KMS-11 (cell line): ENCODE results near the gene ATP13A1.

Experiments used
- H2AFZ ChIP-seq: fragments of 200-600 bp; sonication (generic); 2 replicates; pipeline ENCODE4 v1.6.1; 2016; ENCODE audit warnings: antibody characterized with exemption, mixed run types, low read depth
- H3K27ac ChIP-seq: fragments of 200-600 bp; sonication (generic); 2 replicates; pipeline ENCODE4 v1.6.1; 2016; ENCODE audit warnings: mild to moderate bottlenecking, mixed run types
- H3K27me3 ChIP-seq: fragments of 200-600 bp; sonication (generic); 2 replicates; pipeline ENCODE4 v1.6.1; 2017; ENCODE audit warnings: mild to moderate bottlenecking, low read depth, mixed run types, moderate library complexity; ENCODE audit not compliant: insufficient read depth
- H3K36me3 ChIP-seq: fragments of 200-600 bp; sonication (generic); 2 replicates; pipeline ENCODE4 v1.6.1; 2017; ENCODE audit warnings: mild to moderate bottlenecking, mixed run types; ENCODE audit not compliant: insufficient read depth
- H3K4me1 ChIP-seq: fragments of 200-600 bp; sonication (generic); 2 replicates; pipeline ENCODE4 v1.6.1; 2016; ENCODE audit warnings: mild to moderate bottlenecking, low read depth, mixed run types; ENCODE audit not compliant: poor library complexity, severe bottlenecking
- H3K4me2 ChIP-seq: fragments of 200-600 bp; sonication (generic); 2 replicates; pipeline ENCODE4 v1.7.0; 2016; ENCODE audit warnings: mild to moderate bottlenecking, mixed run types
- H3K4me3 ChIP-seq: fragments of 200-600 bp; sonication (generic); IDR thresholded peaks from 2 replicates; pipeline ENCODE4 v1.6.1; 2017; ENCODE audit warnings: low read depth, low read length, mixed read lengths; ENCODE audit not compliant: insufficient read depth
- H3K79me2 ChIP-seq: fragments of 200-600 bp; sonication (generic); 2 replicates; pipeline ENCODE4 v1.6.1; 2016; ENCODE audit warnings: low read depth, mixed run types; ENCODE audit not compliant: insufficient read depth
- H3K9ac ChIP-seq: fragments of 200-600 bp; sonication (generic); 2 replicates; pipeline ENCODE4 v1.6.1; 2016; ENCODE audit warnings: mild to moderate bottlenecking, mixed run types
- H4K20me1 ChIP-seq: fragments of 200-600 bp; sonication (generic); 2 replicates; pipeline ENCODE4 v1.6.1; 2016; ENCODE audit warnings: mild to moderate bottlenecking, mixed run types; ENCODE audit not compliant: insufficient read depth
- CTCF ChIP-seq: fragments of 200-600 bp; sonication (generic); conservative IDR thresholded peaks from 2 replicates; pipeline ENCODE4 v1.6.1; 2017; ENCODE audit warnings: low read depth, mild to moderate bottlenecking, antibody characterized with exemption, low read length, moderate library complexity, mixed read lengths

ATP13A1 gene

GRCh38 chr19:19663256-19664120 lies at the start of gene ATP13A1:
TSS of gene ATP13A1 (minus strand) at chr19:19663676. CDS start at chr19:19663666, 10 bp downstream.
- Histone ChIP-seq H3K36me3 (0 out of 2 replicates have a peak, but pooled peaks cover 3% of the 10 kb centered on the region), H3K4me3 (no peak within 1 kb of the TSS), H4K20me1 (no peaks in the 10 kb centered on the region), H3K4me1 (peaks cover 22% of the 10 kb centered on the region), H3K79me2 (peaks cover 33% of the 10 kb centered on the region), H2AFZ (peak within 1 kb of the TSS; percentile 86), H3K27me3 (no peaks in the 10 kb centered on the region), H3K4me2 (peak within 1 kb of the TSS; percentile 62), H3K27ac (peak within 1 kb of the TSS; percentile 87), H3K9ac (peak within 1 kb of the TSS; percentile 95)
- no peak for TF ChIP-seq CTCF

DNA sequence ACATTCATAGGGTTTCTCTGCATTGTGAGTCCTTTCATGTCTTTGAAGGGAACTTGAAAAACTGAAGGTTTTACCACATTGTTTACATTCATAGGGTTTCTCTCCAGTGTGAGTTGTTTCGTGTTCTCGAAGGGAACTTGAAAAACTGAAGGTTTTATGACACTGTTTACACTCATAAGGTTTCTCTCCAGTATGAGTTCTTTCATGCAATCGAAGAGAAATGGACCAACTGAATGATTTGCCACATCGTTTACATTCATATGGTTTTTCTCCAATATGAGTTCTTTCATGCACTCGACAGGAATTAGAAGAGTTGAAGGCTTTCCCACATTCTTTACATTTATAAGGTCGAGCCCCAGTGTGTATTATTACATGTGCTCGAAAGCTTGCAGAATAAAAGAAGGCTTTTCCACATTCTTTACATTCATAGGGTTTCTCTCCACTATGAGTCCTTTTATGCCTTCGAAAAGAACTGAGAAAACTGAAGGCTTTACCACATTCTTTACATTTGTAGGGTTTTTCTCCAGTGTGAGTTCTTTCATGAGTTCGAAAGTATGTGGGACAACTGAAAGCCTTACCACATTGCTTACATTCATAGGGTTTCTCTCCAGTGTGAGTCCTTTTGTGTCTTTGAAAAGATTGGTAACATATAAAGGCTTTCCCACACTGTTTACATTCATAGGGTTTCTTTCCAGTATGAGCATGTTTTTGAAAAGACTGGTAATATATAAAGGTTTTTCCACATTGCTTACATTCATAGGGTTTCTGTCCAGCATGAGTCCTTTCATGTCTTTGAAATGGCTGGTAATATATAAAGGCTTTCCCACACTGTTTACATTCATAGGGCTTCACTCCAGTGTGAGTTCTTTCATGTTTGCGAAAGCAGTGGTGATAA lies 48.7 kb upstream of the ATP13A1 start:
- H3K4me2 ChIP-seq: no peak overlapping the region
- no peak overlapping the region for H3K27ac ChIP-seq
- no peaks in the 10 kb centered on the region for H3K36me3 ChIP-seq
- H4K20me1 ChIP-seq: no peaks in the 10 kb centered on the region
- TF ChIP-seq CTCF: no peak
- no peaks in the 10 kb centered on the region for H3K27me3 ChIP-seq
- no peaks in the 10 kb centered on the region for H3K79me2 ChIP-seq
- H3K4me1 ChIP-seq: no peaks in the 10 kb centered on the region
- H2AFZ ChIP-seq: no peak overlapping the region
- no peak overlapping the region for H3K9ac ChIP-seq
- H3K4me3 ChIP-seq: no peak overlapping the region

DNA sequence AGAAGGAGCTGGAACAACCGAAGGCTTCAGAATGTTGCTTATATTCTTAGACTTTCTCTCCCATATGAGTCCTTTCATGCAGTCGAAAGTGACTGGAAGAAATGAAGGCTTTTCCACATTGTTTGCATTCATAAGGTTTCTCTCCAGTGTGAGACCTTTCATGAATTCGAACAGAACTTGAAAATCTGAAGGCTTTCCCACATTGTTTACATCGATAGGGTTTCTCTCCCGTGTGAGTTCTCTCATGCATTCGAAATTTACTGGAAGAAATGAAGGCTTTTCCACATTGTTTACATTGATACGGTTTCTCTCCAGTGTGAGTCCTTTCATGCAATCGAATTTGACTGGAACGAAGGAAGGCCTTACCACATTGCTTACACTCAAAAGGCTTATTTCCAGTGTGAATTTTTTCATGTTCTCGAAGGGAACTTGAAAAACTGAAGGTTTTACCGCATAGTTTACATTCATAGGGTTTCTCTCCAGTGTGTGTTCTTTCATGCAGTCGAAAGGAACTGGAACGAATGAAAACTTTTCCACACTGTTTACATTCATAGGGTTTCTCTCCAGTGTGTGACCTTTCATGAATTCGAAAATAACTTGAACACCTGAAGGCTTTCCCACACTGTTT lies 47.9 kb upstream of the ATP13A1 start:
- H4K20me1 ChIP-seq: no peaks in the 10 kb centered on the region
- no peaks in the 10 kb centered on the region for H3K79me2 ChIP-seq
- no peak overlapping the region for H3K4me3 ChIP-seq
- no peaks in the 10 kb centered on the region for H3K4me1 ChIP-seq
- H3K27me3 ChIP-seq: no peaks in the 10 kb centered on the region
- no peak overlapping the region for H3K27ac ChIP-seq
- TF ChIP-seq CTCF: no peak
- no peaks in the 10 kb centered on the region for H3K36me3 ChIP-seq
- no peak overlapping the region for H3K4me2 ChIP-seq
- no peak overlapping the region for H2AFZ ChIP-seq
- no peak overlapping the region for H3K9ac ChIP-seq

DNA sequence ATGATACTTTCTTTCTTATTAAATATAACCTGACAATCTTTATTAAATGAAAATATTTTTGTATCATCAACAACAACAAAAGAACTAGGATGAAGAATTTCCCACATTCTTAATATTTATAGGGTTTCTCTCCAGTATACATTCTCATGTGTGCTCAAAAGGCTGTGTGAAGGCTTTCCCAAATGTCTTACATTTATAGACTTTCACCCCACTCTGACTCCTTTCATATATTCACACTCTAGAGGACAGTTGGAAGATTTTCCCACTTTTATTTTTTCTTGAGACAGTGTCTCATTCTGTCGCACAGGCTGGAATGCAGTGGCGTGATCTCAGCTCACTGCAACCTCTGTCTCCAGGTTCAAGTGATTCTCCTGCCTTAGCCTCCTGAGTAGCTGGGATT lies 47.0 kb upstream of the ATP13A1 start:
- no peaks in the 10 kb centered on the region for H3K36me3 ChIP-seq
- no peaks in the 10 kb centered on the region for H3K4me1 ChIP-seq

More for the DNA sequence above, 47.0 kb upstream of the ATP13A1 start:
- no peak overlapping the region for H3K4me2 ChIP-seq
- H4K20me1 ChIP-seq: no peaks in the 10 kb centered on the region
- no peaks in the 10 kb centered on the region for H3K79me2 ChIP-seq
- no peak overlapping the region for H3K4me3 ChIP-seq
- no peak overlapping the region for H3K27ac ChIP-seq
- no peaks in the 10 kb centered on the region for H3K27me3 ChIP-seq
- H3K9ac ChIP-seq: no peak overlapping the region
- TF ChIP-seq CTCF: no peak
- H2AFZ ChIP-seq: no peak overlapping the region
